H1 (cell line): ENCODE measurements around the gene ZNF618. TPM values are rescaled to one million over a fixed set of nuclear protein-coding genes. Genes with fewer than 3 reads are reported as not detected.

Experiments
- HDAC6 ChIP-seq: IDR thresholded peaks from one replicate; pipeline ENCODE4 v1.7.1; 2012; ENCODE audit warnings: low read depth, mild to moderate bottlenecking, inconsistent platforms, low read length, moderate library complexity
- SIRT6 ChIP-seq: IDR thresholded peaks from one replicate; pipeline ENCODE4 v1.7.1; 2012; ENCODE audit warnings: low read length, inconsistent platforms
- SRF ChIP-seq: IDR thresholded peaks from 2 replicates; pipeline ENCODE4 v1.6.1; 2011; ENCODE audit warnings: mild to moderate bottlenecking, low read depth, low read length, moderate library complexity
- polyA plus RNA-seq, 7 experiments: library from polyadenylated mRNA; depleted of rRNA in 3 of 7; stranded (reverse) in 5 of 7; unstranded in 2 of 7; fragments of >200 nt in 5 of 7; fragments of 200-250 nt in 2 of 7; gene quantifications; 1 replicate in 5 of 7; 2 replicates in 1 of 7; 4 replicates in 1 of 7; pipeline versions ENCODE4 v1.2.1 to v1.2.3, GENCODE V29; 2011 to 2013; ENCODE audit warnings: missing spikeins in 2 of 7, mixed read lengths in 2 of 7
- total RNA-seq: library from RNA; stranded (reverse); fragmentation: NEBNext Ultra II Directional; extraction: Animal tissue kit (Norgen Biotek cat#: 25700); gene quantifications from 2 replicates; pipeline ENCODE4 v1.2.1, GENCODE V29; 2021

ZNF618 gene
- total and polyA plus RNA-seq, 2 of the 8 experiments (the other 6 are each of a cell fraction or from before 2014, with no cell fraction given), result 9.6 to 28.5 TPM

DNA sequence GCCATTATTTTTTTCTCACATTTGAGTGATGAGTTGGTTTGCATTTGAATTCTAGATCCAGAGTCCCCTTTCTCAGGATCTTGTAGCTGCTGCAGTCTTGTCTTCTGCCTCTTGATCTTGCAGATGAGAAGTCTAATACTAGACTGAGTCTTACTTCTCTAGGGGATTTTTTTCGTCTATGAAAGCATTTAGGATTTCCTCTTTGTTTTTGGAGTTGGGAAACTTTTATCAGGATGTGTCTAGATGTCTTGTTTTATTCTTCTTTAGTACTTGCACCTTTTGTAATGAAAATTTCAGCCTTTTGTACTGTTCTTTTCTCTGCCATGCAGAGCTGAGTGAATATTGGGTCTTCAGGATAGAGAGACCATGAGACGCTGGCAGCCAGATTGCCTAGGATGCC lies 65.4 kb downstream of the ZNF618 start (continued):
- no peak for TF ChIP-seq HDAC6
- TF ChIP-seq SIRT6, result no peak
- TF ChIP-seq SRF, result no peak
- TF ChIP-seq, all 59 proteins: peak for 0
